GM23338 (cell line): Measurements from ENCODE around the gene INPP5A. TPM values are rescaled to one million over a fixed set of nuclear protein-coding genes. Genes with fewer than 3 reads are reported as not detected.

Experiments used
- ATAC-seq: fragments of 200-7000 bp; cut with Tn5 transposase; 3 replicates; pipeline ENCODE4 v1.9.1; 2020
- DNase-seq: peaks from one replicate; pipeline ENCODE4 v3.0.0-alpha.2; 2015; ENCODE audit warnings: low spot score
- H2AFZ ChIP-seq: fragments of 200-600 bp; sonication (generic); 2 replicates; pipeline ENCODE4 v1.8.0; 2016; ENCODE audit warnings: antibody characterized with exemption, mild to moderate bottlenecking, moderate library complexity
- H3F3A ChIP-seq: fragments of 200-600 bp; sonication (generic); replicated peaks from 2 replicates; pipeline ENCODE4 v1.8.0; 2017; ENCODE audit warnings: antibody characterized with exemption, mixed run types, low read depth
- H3K27ac ChIP-seq: fragments of 200-600 bp; sonication (generic); 2 replicates; pipeline ENCODE4 v1.6.1; 2016; ENCODE audit warnings: low read depth
- H3K27me3 ChIP-seq: fragments of 200-600 bp; sonication (generic); 2 replicates; pipeline ENCODE4 v1.8.0; 2016; ENCODE audit warnings: mild to moderate bottlenecking, mixed run types, moderate library complexity; ENCODE audit not compliant: insufficient read depth
- H3K36me3 ChIP-seq: fragments of 200-600 bp; sonication (generic); 2 replicates; pipeline ENCODE4 v1.8.0; 2016; ENCODE audit warnings: mild to moderate bottlenecking; ENCODE audit not compliant: insufficient read depth
- H3K4me1 ChIP-seq: fragments of 200-600 bp; sonication (generic); 2 replicates; pipeline ENCODE4 v1.8.0; 2016; ENCODE audit warnings: mild to moderate bottlenecking, moderate library complexity; ENCODE audit not compliant: insufficient read depth
- H3K4me2 ChIP-seq: fragments of 200-600 bp; sonication (generic); 2 replicates; pipeline ENCODE4 v1.7.1; 2017; ENCODE audit warnings: mixed run types
- H3K4me3 ChIP-seq: fragments of 200-600 bp; sonication (generic); 2 replicates; pipeline ENCODE4 v1.6.1; 2016; ENCODE audit warnings: mixed run types
- H3K79me2 ChIP-seq: fragments of 200-600 bp; sonication (generic); replicated peaks from 2 replicates; pipeline ENCODE4 v1.8.0; 2017; ENCODE audit warnings: mild to moderate bottlenecking; ENCODE audit not compliant: insufficient read depth
- H3K9me2 ChIP-seq: fragments of 200-600 bp; sonication (generic); 2 replicates; pipeline ENCODE4 v1.8.0; 2017; ENCODE audit not compliant: insufficient read depth
- H4K20me1 ChIP-seq: fragments of 200-600 bp; sonication (generic); replicated peaks from 2 replicates; pipeline ENCODE4 v1.8.0; 2017; ENCODE audit warnings: mild to moderate bottlenecking; ENCODE audit not compliant: insufficient read depth
- H3K27ac Mint-ChIP-seq: 2 replicates; pipeline ENCODE4 v1.8.0; 2020; ENCODE audit warnings: inconsistent platforms, mild to moderate bottlenecking, moderate library complexity, mixed read lengths
- H3K27me3 Mint-ChIP-seq: 3 replicates; pipeline ENCODE4 v1.8.0; 2022; ENCODE audit warnings: low read depth, mild to moderate bottlenecking, moderate library complexity, mixed read lengths, inconsistent platforms; ENCODE audit not compliant: insufficient read depth, poor library complexity
- H3K36me3 Mint-ChIP-seq: 3 replicates; pipeline ENCODE4 v1.8.0; 2021; ENCODE audit warnings: low read depth, mild to moderate bottlenecking, inconsistent platforms, moderate library complexity, mixed read lengths
- H3K4me1 Mint-ChIP-seq: 3 replicates; pipeline ENCODE4 v1.8.0; 2020; ENCODE audit warnings: mild to moderate bottlenecking, inconsistent platforms, mixed read lengths
- H3K4me3 Mint-ChIP-seq: 3 replicates; pipeline ENCODE4 v1.8.0; 2021; ENCODE audit warnings: moderate library complexity, mild to moderate bottlenecking, inconsistent platforms, mixed read lengths
- H3K9me3 Mint-ChIP-seq: 3 replicates; pipeline ENCODE4 v1.8.0; 2020; ENCODE audit warnings: moderate library complexity, mild to moderate bottlenecking, inconsistent platforms, mixed read lengths
- CREB1 ChIP-seq: fragments of 250-450 bp; sonication (Bioruptor Pico); IDR thresholded peaks from 2 replicates; pipeline ENCODE4 v1.5.0; 2020; ENCODE audit warnings: low read depth, mild to moderate bottlenecking, moderate library complexity
- EZH2 ChIP-seq: fragments of 200-600 bp; sonication (generic); IDR thresholded peaks from one replicate; pipeline ENCODE4 v1.8.0; 2017; ENCODE audit warnings: antibody characterized with exemption, mild to moderate bottlenecking, low read depth; ENCODE audit not compliant: unreplicated experiment
- JUNB ChIP-seq: IDR thresholded peaks from one replicate; pipeline ENCODE4 v1.6.1; 2016; ENCODE audit warnings: antibody characterized with exemption; ENCODE audit not compliant: unreplicated experiment
- POLR2AphosphoS5 ChIP-seq: IDR thresholded peaks from 2 replicates; pipeline ENCODE4 v1.6.1; 2016; ENCODE audit warnings: antibody characterized with exemption, low read depth
- STAT1 ChIP-seq: IDR thresholded peaks from one replicate; pipeline ENCODE4 v1.6.1; 2016; ENCODE audit warnings: antibody characterized with exemption; ENCODE audit not compliant: unreplicated experiment
- ZNF331 ChIP-seq: fragments of 250-450 bp; sonication (Bioruptor Pico); IDR thresholded peaks from 2 replicates; pipeline ENCODE4 v1.5.0; 2020; ENCODE audit warnings: low read depth, mild to moderate bottlenecking, moderate library complexity
- polyA plus RNA-seq: library from polyadenylated mRNA; unstranded; fragments of >200 nt; fragmentation: Nextera tagmentation; extraction: Ambion mirVana; gene quantifications from 2 replicates; pipeline ENCODE4 v1.2.1, GENCODE V29; 2016
- total RNA-seq: library from RNA; depleted of rRNA; stranded (reverse); fragments of >200 nt; shearing (Covaris generic); gene quantifications from 2 replicates; pipeline ENCODE4 v1.2.3, GENCODE V29; 2014
- TF ChIP-seq, protein P1 (sequence below): IDR thresholded peaks from one replicate; pipeline ENCODE4 v1.6.1; 2018; ENCODE audit warnings: antibody characterized with exemption; ENCODE audit not compliant: unreplicated experiment
- TF ChIP-seq, protein P2 (sequence below): IDR thresholded peaks from 2 replicates; pipeline ENCODE4 v1.6.1; 2016; ENCODE audit warnings: antibody characterized with exemption
- TF ChIP-seq, protein P3 (sequence below), 2 experiments: fragments of 200-600 bp in 1 of 2; sonication (generic) in 1 of 2; conservative IDR thresholded peaks; 2 replicates each; pipeline versions ENCODE4 v1.5.1 to v1.6.1; 2016 to 2017; ENCODE audit warnings: antibody characterized with exemption in 2 of 2, low read depth in 2 of 2, mild to moderate bottlenecking in 2 of 2, moderate library complexity in 1 of 2

Gene INPP5A
- total and polyA plus RNA-seq, 2 experiments from 2014 or later = 5.9 to 40.6 TPM

DNA sequence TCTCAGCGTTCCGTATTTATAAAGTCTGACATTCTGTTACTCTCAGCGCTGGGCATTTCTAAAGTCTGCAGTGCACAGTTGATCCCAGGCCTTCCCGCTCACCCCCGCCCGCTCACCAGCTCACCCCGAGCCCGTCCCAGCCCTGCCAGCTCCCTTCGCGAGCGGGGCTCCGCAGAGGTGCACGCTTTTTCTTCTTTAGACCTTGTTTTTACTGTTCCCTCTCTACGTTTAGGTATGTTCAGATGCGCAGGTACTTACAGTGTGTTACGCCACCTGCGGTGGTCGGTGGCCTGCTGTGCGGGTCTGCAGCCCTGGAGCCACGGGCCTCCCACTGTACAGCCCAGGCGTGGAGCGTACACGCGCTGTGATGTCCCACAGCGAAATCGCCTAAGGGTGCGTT, 219.6 kb downstream of the INPP5A start (continued):
- TF ChIP-seq, protein P1, sequence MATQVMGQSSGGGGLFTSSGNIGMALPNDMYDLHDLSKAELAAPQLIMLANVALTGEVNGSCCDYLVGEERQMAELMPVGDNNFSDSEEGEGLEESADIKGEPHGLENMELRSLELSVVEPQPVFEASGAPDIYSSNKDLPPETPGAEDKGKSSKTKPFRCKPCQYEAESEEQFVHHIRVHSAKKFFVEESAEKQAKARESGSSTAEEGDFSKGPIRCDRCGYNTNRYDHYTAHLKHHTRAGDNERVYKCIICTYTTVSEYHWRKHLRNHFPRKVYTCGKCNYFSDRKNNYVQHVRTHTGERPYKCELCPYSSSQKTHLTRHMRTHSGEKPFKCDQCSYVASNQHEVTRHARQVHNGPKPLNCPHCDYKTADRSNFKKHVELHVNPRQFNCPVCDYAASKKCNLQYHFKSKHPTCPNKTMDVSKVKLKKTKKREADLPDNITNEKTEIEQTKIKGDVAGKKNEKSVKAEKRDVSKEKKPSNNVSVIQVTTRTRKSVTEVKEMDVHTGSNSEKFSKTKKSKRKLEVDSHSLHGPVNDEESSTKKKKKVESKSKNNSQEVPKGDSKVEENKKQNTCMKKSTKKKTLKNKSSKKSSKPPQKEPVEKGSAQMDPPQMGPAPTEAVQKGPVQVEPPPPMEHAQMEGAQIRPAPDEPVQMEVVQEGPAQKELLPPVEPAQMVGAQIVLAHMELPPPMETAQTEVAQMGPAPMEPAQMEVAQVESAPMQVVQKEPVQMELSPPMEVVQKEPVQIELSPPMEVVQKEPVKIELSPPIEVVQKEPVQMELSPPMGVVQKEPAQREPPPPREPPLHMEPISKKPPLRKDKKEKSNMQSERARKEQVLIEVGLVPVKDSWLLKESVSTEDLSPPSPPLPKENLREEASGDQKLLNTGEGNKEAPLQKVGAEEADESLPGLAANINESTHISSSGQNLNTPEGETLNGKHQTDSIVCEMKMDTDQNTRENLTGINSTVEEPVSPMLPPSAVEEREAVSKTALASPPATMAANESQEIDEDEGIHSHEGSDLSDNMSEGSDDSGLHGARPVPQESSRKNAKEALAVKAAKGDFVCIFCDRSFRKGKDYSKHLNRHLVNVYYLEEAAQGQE = no peak
- TF ChIP-seq, protein P2, sequence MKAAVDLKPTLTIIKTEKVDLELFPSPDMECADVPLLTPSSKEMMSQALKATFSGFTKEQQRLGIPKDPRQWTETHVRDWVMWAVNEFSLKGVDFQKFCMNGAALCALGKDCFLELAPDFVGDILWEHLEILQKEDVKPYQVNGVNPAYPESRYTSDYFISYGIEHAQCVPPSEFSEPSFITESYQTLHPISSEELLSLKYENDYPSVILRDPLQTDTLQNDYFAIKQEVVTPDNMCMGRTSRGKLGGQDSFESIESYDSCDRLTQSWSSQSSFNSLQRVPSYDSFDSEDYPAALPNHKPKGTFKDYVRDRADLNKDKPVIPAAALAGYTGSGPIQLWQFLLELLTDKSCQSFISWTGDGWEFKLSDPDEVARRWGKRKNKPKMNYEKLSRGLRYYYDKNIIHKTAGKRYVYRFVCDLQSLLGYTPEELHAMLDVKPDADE = no peak
- TF ChIP-seq ZNF331 (CRISPR knock-in tag) (no peak), POLR2AphosphoS5 (no peak)
- TF ChIP-seq, protein P3, sequence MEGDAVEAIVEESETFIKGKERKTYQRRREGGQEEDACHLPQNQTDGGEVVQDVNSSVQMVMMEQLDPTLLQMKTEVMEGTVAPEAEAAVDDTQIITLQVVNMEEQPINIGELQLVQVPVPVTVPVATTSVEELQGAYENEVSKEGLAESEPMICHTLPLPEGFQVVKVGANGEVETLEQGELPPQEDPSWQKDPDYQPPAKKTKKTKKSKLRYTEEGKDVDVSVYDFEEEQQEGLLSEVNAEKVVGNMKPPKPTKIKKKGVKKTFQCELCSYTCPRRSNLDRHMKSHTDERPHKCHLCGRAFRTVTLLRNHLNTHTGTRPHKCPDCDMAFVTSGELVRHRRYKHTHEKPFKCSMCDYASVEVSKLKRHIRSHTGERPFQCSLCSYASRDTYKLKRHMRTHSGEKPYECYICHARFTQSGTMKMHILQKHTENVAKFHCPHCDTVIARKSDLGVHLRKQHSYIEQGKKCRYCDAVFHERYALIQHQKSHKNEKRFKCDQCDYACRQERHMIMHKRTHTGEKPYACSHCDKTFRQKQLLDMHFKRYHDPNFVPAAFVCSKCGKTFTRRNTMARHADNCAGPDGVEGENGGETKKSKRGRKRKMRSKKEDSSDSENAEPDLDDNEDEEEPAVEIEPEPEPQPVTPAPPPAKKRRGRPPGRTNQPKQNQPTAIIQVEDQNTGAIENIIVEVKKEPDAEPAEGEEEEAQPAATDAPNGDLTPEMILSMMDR (conservative IDR thresholded peaks at IDR 0.05; ENCODE audit: low read depth in 2 of 2) = no peak

DNA sequence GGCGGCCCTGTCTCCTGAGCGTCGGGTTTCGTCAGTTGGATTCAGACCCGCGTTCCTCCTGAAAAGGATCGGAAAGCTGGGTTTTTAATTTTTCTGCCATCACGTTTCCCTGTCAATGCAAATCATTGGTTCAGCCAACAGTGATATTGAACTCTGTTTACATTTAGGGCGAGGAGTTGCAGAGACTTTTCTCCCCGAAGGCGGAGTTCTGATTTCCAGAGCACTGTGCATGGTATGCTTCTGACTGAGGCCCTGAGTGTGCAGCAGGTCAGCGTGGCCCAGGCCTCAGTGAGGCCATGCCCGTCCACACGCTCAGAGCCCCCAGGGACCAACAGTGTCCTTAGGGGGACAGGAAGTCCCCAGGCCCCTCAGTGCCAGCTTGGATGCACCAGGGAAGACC, 221.3 kb downstream of the INPP5A start:
- no peak for TF ChIP-seq STAT1
- TF ChIP-seq POLR2AphosphoS5 = no peak
- TF ChIP-seq ZNF331 (CRISPR knock-in tag) = no peak
- TF ChIP-seq JUNB = no peak
- no peak for TF ChIP-seq CREB1 (CRISPR knock-in tag)
- no peak for TF ChIP-seq EZH2
- Histone ChIP-seq H3F3A (0 out of 2 replicates have a peak, but pooled peaks cover 5% of the 10 kb centered on the region), H4K20me1 (no peaks in the 10 kb centered on the region), H3K4me3 (no peak overlapping the region), H2AFZ (no peak overlapping the region), H3K4me2 (no peak overlapping the region), H3K79me2 (no peaks in the 10 kb centered on the region), H3K27ac (no peak overlapping the region), H3K4me1 (no peaks in the 10 kb centered on the region), H3K9me2 (no peaks in the 10 kb centered on the region), H3K27me3 (no peaks in the 10 kb centered on the region), H3K36me3 (no peaks in the 10 kb centered on the region)
- H3K9me3 Mint-ChIP-seq = peaks cover 26% of the 10 kb centered on the region
- no peak overlapping the region for H3K27ac Mint-ChIP-seq
- peaks cover 3% of the 10 kb centered on the region for H3K27me3 Mint-ChIP-seq
- H3K4me1 Mint-ChIP-seq = no peaks in the 10 kb centered on the region; the same call in 2 of the 3 replicates
- no peak overlapping the region for H3K4me3 Mint-ChIP-seq
- DNase-seq (no peak), ATAC-seq (no peak)
- peaks cover 29% of the 10 kb centered on the region for H3K36me3 Mint-ChIP-seq
